Ovary (tissue), 3 donors: Measurements from ENCODE around the gene NOL6.

Experiments used
- CTCF ChIP-seq, 3 donors: fragments of 450-650 bp in 2 of 3; fragments of 200-600 bp in 1 of 3; IDR thresholded peaks; one replicate each; pipeline versions ENCODE4 v1.5.1 to v1.8.0; 2016 to 2022; ENCODE audit warnings: antibody characterized with exemption in 3 of 3, mild to moderate bottlenecking in 1 of 3
- EP300 ChIP-seq: sonication (generic); formaldehyde crosslinking; IDR thresholded peaks from one replicate; pipeline ENCODE4 v1.6.1; 2017; ENCODE audit warnings: antibody characterized with exemption
- POLR2A ChIP-seq: fragments of 450-650 bp; IDR thresholded peaks from one replicate; pipeline ENCODE4 v1.6.1; 2017; ENCODE audit warnings: antibody characterized with exemption, mild to moderate bottlenecking, moderate library complexity
- donor health status: DM: no; HTN: no; CAD: no.

- TF ChIP-seq POLR2A (no peak), CTCF (IDR thresholded peaks at IDR 0.05) (no peak), EP300 (no peak)
Measured at GRCh38 chr9:33419708-33420303, 53.9 kb downstream of the NOL6 start.
